Measurements from ENCODE around the gene EP300. TPM values are rescaled to one million over a fixed set of nuclear protein-coding genes. Genes with fewer than 3 reads are reported as not detected.
A peak's percentile ranks its signal among the peaks of the same experiment; 100 is the strongest.

EP300 gene
- total and polyA plus RNA-seq, 2 donors (not counting 1 experiment from before 2014, with no cell fraction given): 9.1 to 41.0 TPM

DNA sequence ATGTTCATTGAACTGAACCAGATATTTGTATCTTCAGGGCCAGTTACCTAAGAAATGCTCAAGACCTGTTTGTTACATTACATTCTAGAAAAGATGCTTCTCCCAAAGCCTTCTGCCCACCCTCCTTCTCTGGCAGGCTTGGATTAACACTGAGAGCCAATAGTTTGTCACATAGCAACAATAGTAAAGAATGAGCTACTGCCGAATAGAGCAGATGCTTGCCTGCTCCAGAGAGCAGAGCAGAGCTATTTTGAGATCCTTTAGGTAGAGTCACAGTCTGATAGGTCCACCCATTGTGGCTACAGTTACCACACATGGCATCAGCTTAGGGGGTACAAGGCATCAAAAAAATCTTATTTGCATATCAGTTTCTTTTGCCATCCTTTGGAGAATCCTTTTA lies 13.5 kb upstream of the EP300 start:
- H3K27ac ChIP-seq (ENCODE audit: insufficient read depth, low read length): no peak overlapping the region
- no peak overlapping the region for H3K9ac ChIP-seq (ENCODE audit: insufficient read depth, low read length)
- TF ChIP-seq, protein P1, sequence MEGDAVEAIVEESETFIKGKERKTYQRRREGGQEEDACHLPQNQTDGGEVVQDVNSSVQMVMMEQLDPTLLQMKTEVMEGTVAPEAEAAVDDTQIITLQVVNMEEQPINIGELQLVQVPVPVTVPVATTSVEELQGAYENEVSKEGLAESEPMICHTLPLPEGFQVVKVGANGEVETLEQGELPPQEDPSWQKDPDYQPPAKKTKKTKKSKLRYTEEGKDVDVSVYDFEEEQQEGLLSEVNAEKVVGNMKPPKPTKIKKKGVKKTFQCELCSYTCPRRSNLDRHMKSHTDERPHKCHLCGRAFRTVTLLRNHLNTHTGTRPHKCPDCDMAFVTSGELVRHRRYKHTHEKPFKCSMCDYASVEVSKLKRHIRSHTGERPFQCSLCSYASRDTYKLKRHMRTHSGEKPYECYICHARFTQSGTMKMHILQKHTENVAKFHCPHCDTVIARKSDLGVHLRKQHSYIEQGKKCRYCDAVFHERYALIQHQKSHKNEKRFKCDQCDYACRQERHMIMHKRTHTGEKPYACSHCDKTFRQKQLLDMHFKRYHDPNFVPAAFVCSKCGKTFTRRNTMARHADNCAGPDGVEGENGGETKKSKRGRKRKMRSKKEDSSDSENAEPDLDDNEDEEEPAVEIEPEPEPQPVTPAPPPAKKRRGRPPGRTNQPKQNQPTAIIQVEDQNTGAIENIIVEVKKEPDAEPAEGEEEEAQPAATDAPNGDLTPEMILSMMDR (conservative IDR thresholded peaks at IDR 0.05 in 1 of 2, IDR thresholded peaks at IDR 0.05 in 1 of 2; ENCODE audit: low read depth in 1 of 2, low read length in 2 of 2): no peak
- no peak for TF ChIP-seq EZH2 (IDR thresholded peaks at IDR 0.05; ENCODE audit: low read length, missing control alignments)
- no peaks in the 10 kb centered on the region for H3K36me3 ChIP-seq (ENCODE audit: control insufficient read depth, insufficient read depth, low read length)
- no peak overlapping the region for H2AFZ ChIP-seq (ENCODE audit: low read length)
- no peak for DNase-seq (ENCODE audit: low read depth in 2 of 2)
- H3K79me2 ChIP-seq (ENCODE audit: control insufficient read depth, insufficient read depth, low read length): no peaks in the 10 kb centered on the region
- no peak overlapping the region for H3K4me3 ChIP-seq (replicated peaks in 1 of 4; ENCODE audit: control extremely low read depth in 1 of 4, insufficient read depth in 1 of 4, low read depth in 3 of 4, low read length in 4 of 4)
- no peaks in the 10 kb centered on the region for H3K4me1 ChIP-seq (ENCODE audit: control insufficient read depth, extremely low read depth, insufficient read depth, low read length)
- no peaks in the 10 kb centered on the region for H3K27me3 ChIP-seq (ENCODE audit: control insufficient read depth, insufficient read depth, low read length)
- no peaks in the 10 kb centered on the region for H3K9me3 ChIP-seq (ENCODE audit: control insufficient read depth, insufficient read depth, low read depth, low read length)
- H4K20me1 ChIP-seq (ENCODE audit: control insufficient read depth, extremely low read depth, insufficient read depth, low read length): no peaks in the 10 kb centered on the region
- no peak overlapping the region for H3K4me2 ChIP-seq (ENCODE audit: extremely low read depth, insufficient read depth, low read length)

DNA sequence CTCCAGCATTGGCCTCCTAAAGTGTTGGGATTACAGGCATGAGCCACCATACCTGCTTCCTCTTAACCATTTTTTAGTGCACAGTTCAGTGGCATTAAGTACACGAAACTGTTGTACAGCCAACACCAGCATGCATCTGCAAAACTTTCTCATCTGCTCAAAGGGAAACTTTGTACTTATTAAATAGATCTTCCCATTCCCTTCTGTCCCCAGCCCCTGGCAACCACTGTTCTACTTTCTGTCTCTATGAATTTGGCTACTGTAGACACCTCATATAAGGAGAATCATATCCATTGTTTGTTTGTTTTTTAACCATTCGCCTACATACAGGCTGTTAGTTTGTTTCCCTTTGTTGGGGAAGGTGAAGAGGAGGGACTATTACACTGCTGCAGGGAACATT lies 6.5 kb upstream of the EP300 start:
- H3K4me1 ChIP-seq (ENCODE audit: control insufficient read depth, extremely low read depth, insufficient read depth, low read length): no peaks in the 10 kb centered on the region
- H4K20me1 ChIP-seq (ENCODE audit: control insufficient read depth, extremely low read depth, insufficient read depth, low read length): no peaks in the 10 kb centered on the region
- H3K4me3 ChIP-seq (replicated peaks in 1 of 4; ENCODE audit: control extremely low read depth in 1 of 4, insufficient read depth in 1 of 4, low read depth in 3 of 4, low read length in 4 of 4): no peak overlapping the region
- H3K27ac ChIP-seq (ENCODE audit: insufficient read depth, low read length): no peak overlapping the region
- no peak overlapping the region for H2AFZ ChIP-seq (ENCODE audit: low read length)
- TF ChIP-seq, protein P1 (conservative IDR thresholded peaks at IDR 0.05 in 1 of 2, IDR thresholded peaks at IDR 0.05 in 1 of 2; ENCODE audit: low read depth in 1 of 2, low read length in 2 of 2): no peak
- no peak for TF ChIP-seq EZH2 (IDR thresholded peaks at IDR 0.05; ENCODE audit: low read length, missing control alignments)
- H3K4me2 ChIP-seq (ENCODE audit: extremely low read depth, insufficient read depth, low read length): no peak overlapping the region
- H3K9me3 ChIP-seq (ENCODE audit: control insufficient read depth, insufficient read depth, low read depth, low read length): no peaks in the 10 kb centered on the region
- no peak for DNase-seq (ENCODE audit: low read depth in 2 of 2)
- H3K27me3 ChIP-seq (ENCODE audit: control insufficient read depth, insufficient read depth, low read length): no peaks in the 10 kb centered on the region
- H3K9ac ChIP-seq (ENCODE audit: insufficient read depth, low read length): no peak overlapping the region
- H3K36me3 ChIP-seq (ENCODE audit: control insufficient read depth, insufficient read depth, low read length): no peaks in the 10 kb centered on the region
- no peaks in the 10 kb centered on the region for H3K79me2 ChIP-seq (ENCODE audit: control insufficient read depth, insufficient read depth, low read length)

DNA sequence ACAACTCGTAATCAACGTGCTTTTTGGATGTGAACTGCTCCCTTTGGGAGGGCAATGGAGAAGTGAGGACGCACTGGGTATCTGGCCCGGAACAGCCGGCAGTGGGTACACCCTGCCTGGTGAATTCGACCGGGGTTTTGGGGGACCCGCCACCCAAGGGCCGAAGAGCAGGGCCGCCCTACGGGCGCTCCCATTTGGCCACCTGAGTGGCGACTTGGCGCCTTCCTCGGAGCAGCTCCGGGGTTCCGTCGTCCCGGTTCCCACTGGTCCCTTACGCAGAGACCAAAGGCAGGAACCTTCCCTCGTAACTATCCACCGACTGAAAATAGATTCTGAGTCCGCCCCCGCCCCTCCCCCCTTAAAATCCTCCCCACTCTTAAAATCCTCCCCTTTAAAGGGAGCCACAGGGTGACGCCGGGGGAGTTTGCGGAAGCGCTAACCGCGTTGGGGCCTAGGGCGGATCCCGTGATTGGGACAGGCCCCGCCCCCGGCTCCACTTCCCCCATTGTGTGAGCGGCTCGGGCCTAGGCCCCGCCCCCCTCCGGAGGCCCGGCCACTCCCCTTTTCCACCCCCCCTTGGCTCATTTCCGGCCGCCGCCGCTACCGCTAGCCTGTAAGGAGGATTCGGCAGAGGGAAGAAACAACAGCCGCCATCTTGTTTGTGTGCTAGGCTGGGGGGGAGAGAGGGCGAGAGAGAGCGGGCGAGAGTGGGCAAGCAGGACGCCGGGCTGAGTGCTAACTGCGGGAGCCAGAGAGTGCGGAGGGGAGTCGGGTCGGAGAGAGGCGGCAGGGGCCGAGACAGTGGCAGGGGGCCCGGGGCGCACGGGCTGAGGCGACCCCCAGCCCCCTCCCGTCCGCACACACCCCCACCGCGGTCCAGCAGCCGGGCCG lies 1.0 kb upstream of the EP300 start:
- peaks cover 8% of the 10 kb centered on the region for H4K20me1 ChIP-seq (ENCODE audit: control insufficient read depth, extremely low read depth, insufficient read depth, low read length)
- peak overlapping the region; percentile 83 for H3K4me2 ChIP-seq (ENCODE audit: extremely low read depth, insufficient read depth, low read length)
- peak overlapping the region; percentile 98 for H3K27ac ChIP-seq (ENCODE audit: insufficient read depth, low read length)
- H3K4me1 ChIP-seq (ENCODE audit: control insufficient read depth, extremely low read depth, insufficient read depth, low read length): peaks cover 2% of the 10 kb centered on the region
- H3K4me3 ChIP-seq (replicated peaks in 1 of 4; ENCODE audit: control extremely low read depth in 1 of 4, insufficient read depth in 1 of 4, low read depth in 3 of 4, low read length in 4 of 4): peak overlapping the region; percentile 72 to 91 (median 82)
- DNase-seq (ENCODE audit: low read depth in 2 of 2): peak; percentile 97 to 99
- no peaks in the 10 kb centered on the region for H3K27me3 ChIP-seq (ENCODE audit: control insufficient read depth, insufficient read depth, low read length)
- H3K9ac ChIP-seq (ENCODE audit: insufficient read depth, low read length): peak overlapping the region; percentile 99
- no peaks in the 10 kb centered on the region for H3K9me3 ChIP-seq (ENCODE audit: control insufficient read depth, insufficient read depth, low read depth, low read length)
- peak overlapping the region; percentile 69 for H2AFZ ChIP-seq (ENCODE audit: low read length)
- no peak for TF ChIP-seq EZH2 (IDR thresholded peaks at IDR 0.05; ENCODE audit: low read length, missing control alignments)
- TF ChIP-seq, protein P1 (conservative IDR thresholded peaks at IDR 0.05 in 1 of 2, IDR thresholded peaks at IDR 0.05 in 1 of 2; ENCODE audit: low read depth in 1 of 2, low read length in 2 of 2): no peak
- H3K79me2 ChIP-seq (ENCODE audit: control insufficient read depth, insufficient read depth, low read length): peaks cover 41% of the 10 kb centered on the region
- no peaks in the 10 kb centered on the region for H3K36me3 ChIP-seq (ENCODE audit: control insufficient read depth, insufficient read depth, low read length)

Measured in fibroblast of lung (primary cell).